ENCODE measurements around the gene BIRC6.

DNA sequence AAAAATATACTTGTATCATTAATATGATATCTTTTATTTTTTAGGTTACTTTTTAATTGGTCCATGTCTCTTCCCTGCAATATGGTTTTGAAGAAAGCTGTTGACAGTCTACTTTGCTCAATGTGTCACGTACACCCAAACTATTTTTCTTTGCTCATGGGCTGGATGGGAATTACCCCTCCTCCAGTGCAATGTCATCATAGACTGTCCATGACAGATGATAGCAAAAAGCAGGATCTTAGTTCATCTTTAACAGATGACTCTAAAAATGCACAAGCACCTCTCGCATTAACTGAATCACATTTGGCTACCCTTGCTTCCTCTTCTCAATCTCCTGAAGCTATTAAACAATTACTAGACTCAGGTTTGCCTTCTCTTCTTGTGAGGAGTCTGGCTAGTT lies 158.1 kb downstream of the BIRC6 start:
- TF ChIP-seq, protein P1, sequence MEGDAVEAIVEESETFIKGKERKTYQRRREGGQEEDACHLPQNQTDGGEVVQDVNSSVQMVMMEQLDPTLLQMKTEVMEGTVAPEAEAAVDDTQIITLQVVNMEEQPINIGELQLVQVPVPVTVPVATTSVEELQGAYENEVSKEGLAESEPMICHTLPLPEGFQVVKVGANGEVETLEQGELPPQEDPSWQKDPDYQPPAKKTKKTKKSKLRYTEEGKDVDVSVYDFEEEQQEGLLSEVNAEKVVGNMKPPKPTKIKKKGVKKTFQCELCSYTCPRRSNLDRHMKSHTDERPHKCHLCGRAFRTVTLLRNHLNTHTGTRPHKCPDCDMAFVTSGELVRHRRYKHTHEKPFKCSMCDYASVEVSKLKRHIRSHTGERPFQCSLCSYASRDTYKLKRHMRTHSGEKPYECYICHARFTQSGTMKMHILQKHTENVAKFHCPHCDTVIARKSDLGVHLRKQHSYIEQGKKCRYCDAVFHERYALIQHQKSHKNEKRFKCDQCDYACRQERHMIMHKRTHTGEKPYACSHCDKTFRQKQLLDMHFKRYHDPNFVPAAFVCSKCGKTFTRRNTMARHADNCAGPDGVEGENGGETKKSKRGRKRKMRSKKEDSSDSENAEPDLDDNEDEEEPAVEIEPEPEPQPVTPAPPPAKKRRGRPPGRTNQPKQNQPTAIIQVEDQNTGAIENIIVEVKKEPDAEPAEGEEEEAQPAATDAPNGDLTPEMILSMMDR (conservative IDR thresholded peaks at IDR 0.05; ENCODE audit: low read length) = no peak
- no peak for TF ChIP-seq EZH2phosphoT487 (IDR thresholded peaks at IDR 0.05; ENCODE audit: borderline replicate concordance, low read depth, low read length)
